Measurements from ENCODE around the gene NUP133. TPM values are rescaled to one million over a fixed set of nuclear protein-coding genes. Genes with fewer than 3 reads are reported as not detected.

The NUP133 gene
- total and polyA plus RNA-seq, 2 of the 4 experiments (the other 2 are of a cell fraction): 13.4 to 30.5 TPM

DNA sequence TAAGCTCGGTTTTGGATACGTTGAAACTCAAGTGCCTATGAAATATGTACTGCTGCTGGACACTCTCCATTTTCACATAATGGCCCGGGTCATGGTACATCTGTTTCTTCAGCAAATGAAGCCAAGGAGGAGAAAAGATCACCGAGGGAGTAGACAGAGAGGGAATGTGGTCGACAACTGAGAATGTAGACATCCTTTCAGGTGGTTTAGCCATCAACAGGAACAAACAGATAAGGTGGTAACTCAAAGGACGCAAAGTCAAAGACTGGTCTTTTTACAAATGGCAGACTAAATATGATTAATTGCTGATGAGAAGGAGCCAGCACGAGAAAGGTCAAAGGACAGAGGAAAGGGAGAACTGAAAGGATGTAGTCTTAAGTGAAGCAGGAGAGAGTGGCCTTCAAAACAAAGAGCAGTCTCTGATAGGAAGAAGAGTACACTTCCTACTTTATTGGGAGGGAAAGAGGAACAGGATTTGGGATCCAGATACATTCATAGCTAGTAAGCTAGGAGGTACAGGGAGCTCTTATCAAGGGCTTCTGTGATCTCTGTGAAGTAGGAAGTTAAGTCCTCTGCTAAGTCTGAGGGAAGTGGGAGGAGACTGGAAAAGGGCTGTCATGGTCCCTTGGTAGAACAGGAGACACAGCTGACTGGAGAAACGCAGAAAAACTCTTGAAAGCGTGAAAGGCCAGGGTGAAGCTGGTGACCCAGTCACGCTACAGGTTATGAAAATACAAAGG lies 28.3 kb downstream of the NUP133 start:
- Histone ChIP-seq H2AFZ (replicated peaks; ENCODE audit: low read length, poor library complexity) (no peak overlapping the region), H3K23ac (ENCODE audit: low read depth, low read length) (no peak overlapping the region), H3K36me3 (ENCODE audit: control insufficient read depth, insufficient read depth, low read length) (peaks cover 29% of the 10 kb centered on the region), H3K9me1 (ENCODE audit: insufficient read depth, low read length) (no peaks in the 10 kb centered on the region), H2BK20ac (ENCODE audit: low read depth, low read length) (no peak overlapping the region), H3K27me3 (ENCODE audit: control insufficient read depth, insufficient read depth, low read length) (no peaks in the 10 kb centered on the region), H3K9ac (ENCODE audit: low read depth, low read length) (no peak overlapping the region), H2BK120ac (ENCODE audit: low read depth, low read length) (no peak overlapping the region), H2BK15ac (ENCODE audit: low read depth, low read length) (no peak overlapping the region), H2AK5ac (ENCODE audit: low read depth, low read length) (no peak overlapping the region), H3K14ac (replicated peaks; ENCODE audit: low read depth, low read length) (no peak overlapping the region), H3K56ac (ENCODE audit: extremely low read depth, insufficient read depth, low read length) (no peak overlapping the region), H3K4me3 (ENCODE audit: insufficient read depth, low read depth, low read length) (no peak overlapping the region), H2AK9ac (replicated peaks; ENCODE audit: low read depth, low read length, poor library complexity) (no peak overlapping the region), H3K4me1 (ENCODE audit: control insufficient read depth, insufficient read depth, low read length) (no peaks in the 10 kb centered on the region), H3K4ac (ENCODE audit: low read depth, low read length) (no peak overlapping the region), H4K5ac (ENCODE audit: low read depth, low read length) (no peak overlapping the region), H3K4me2 (ENCODE audit: low read depth, low read length) (no peak overlapping the region), H4K8ac (ENCODE audit: low read depth in 2 of 2, low read length in 2 of 2) (no peak overlapping the region), H3K18ac (ENCODE audit: low read depth, low read length) (no peak overlapping the region), H2BK5ac (ENCODE audit: low read depth, low read length, poor library complexity, severe bottlenecking) (no peak overlapping the region), H4K91ac (ENCODE audit: insufficient read depth, low read depth, low read length) (no peak overlapping the region), H3K27ac (ENCODE audit: insufficient read depth, low read length) (no peak overlapping the region), H3K9me3 (ENCODE audit: control insufficient read depth, insufficient read depth, low read length) (no peaks in the 10 kb centered on the region), H4K20me1 (ENCODE audit: insufficient read depth, low read length) (no peaks in the 10 kb centered on the region; the same call in 1 of the 2 replicates), H3K79me1 (ENCODE audit: low read depth in 1 of 2, low read length in 2 of 2) (peaks cover 12 to 15% of the 10 kb centered on the region in 2 experiments; a peak in 3 of 4 replicates)
- CTCF ChIA-PET: no interaction called here
- in situ Hi-C loops (cut with MboI; ENCODE audit: low sequenced_read_pairs): loop anchor here (5.0 kb wide), 1 partner anchor 223 kb away; no protein-coding TSS in a partner anchor
- no TSS peak for BruUV-seq (replicated peaks)
- DNase-seq: no peak
- TF ChIP-seq RCOR1 (IDR thresholded peaks at IDR 0.05; ENCODE audit: insufficient replicate concordance, low read length) (no peak), CEBPB (IDR thresholded peaks at IDR 0.05; ENCODE audit: low read depth, low read length) (no peak), MAZ (IDR thresholded peaks at IDR 0.05; ENCODE audit: borderline replicate concordance, low read depth, low read length) (no peak), FOS (IDR thresholded peaks at IDR 0.05; ENCODE audit: low read depth, low read length) (no peak), RFX5 (IDR thresholded peaks at IDR 0.05; ENCODE audit: low read depth, low read length) (no peak), MAFK (IDR thresholded peaks at IDR 0.05; ENCODE audit: low read depth, low read length) (no peak), RAD21 (IDR thresholded peaks at IDR 0.05; ENCODE audit: low read length) (no peak), POLR2A (IDR thresholded peaks at IDR 0.05; ENCODE audit: low read depth, low read length) (no peak), SMC3 (IDR thresholded peaks at IDR 0.05; ENCODE audit: low read depth, low read length) (no peak), BHLHE40 (IDR thresholded peaks at IDR 0.05; ENCODE audit: low read depth, low read length) (no peak), NFE2L2 (IDR thresholded peaks at IDR 0.05; ENCODE audit: low read depth, low read length) (no peak), MXI1 (IDR thresholded peaks at IDR 0.05; ENCODE audit: borderline replicate concordance, low read depth, low read length) (no peak)
- TF ChIP-seq, protein P1, sequence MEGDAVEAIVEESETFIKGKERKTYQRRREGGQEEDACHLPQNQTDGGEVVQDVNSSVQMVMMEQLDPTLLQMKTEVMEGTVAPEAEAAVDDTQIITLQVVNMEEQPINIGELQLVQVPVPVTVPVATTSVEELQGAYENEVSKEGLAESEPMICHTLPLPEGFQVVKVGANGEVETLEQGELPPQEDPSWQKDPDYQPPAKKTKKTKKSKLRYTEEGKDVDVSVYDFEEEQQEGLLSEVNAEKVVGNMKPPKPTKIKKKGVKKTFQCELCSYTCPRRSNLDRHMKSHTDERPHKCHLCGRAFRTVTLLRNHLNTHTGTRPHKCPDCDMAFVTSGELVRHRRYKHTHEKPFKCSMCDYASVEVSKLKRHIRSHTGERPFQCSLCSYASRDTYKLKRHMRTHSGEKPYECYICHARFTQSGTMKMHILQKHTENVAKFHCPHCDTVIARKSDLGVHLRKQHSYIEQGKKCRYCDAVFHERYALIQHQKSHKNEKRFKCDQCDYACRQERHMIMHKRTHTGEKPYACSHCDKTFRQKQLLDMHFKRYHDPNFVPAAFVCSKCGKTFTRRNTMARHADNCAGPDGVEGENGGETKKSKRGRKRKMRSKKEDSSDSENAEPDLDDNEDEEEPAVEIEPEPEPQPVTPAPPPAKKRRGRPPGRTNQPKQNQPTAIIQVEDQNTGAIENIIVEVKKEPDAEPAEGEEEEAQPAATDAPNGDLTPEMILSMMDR (conservative IDR thresholded peaks at IDR 0.05; ENCODE audit: low read depth, low read length): no peak
- TF ChIP-seq, protein P2, sequence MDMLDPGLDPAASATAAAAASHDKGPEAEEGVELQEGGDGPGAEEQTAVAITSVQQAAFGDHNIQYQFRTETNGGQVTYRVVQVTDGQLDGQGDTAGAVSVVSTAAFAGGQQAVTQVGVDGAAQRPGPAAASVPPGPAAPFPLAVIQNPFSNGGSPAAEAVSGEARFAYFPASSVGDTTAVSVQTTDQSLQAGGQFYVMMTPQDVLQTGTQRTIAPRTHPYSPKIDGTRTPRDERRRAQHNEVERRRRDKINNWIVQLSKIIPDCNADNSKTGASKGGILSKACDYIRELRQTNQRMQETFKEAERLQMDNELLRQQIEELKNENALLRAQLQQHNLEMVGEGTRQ (IDR thresholded peaks at IDR 0.05; ENCODE audit: low read depth, low read length): no peak
- TF ChIP-seq, protein P3, sequence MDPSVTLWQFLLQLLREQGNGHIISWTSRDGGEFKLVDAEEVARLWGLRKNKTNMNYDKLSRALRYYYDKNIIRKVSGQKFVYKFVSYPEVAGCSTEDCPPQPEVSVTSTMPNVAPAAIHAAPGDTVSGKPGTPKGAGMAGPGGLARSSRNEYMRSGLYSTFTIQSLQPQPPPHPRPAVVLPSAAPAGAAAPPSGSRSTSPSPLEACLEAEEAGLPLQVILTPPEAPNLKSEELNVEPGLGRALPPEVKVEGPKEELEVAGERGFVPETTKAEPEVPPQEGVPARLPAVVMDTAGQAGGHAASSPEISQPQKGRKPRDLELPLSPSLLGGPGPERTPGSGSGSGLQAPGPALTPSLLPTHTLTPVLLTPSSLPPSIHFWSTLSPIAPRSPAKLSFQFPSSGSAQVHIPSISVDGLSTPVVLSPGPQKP (IDR thresholded peaks at IDR 0.05; ENCODE audit: borderline replicate concordance, low read depth, low read length): no peak
- dilution Hi-C loops (cut with HindIII; ENCODE audit: low sequenced_read_pairs, unreplicated experiment): loop anchor here (25.0 kb wide), 1 partner anchor 218 kb away; the partner anchor contains the start of gene RAB4A
- POLR2A ChIA-PET (ENCODE audit: unreplicated experiment): no interaction called here
- WGBS, 2 experiments (ENCODE audit: extremely low coverage in 2 of 2, insufficient read length in 1 of 2): 82% methylated on average over 3 of the region's 10 CpGs; no CpG with 5 or more reads in 1 of the 2 experiments
- intact Hi-C loops (cut with micrococcal nuclease): no loop called here
- ATAC-seq (ENCODE audit: low read depth): no peak
